Breast epithelium (tissue), 4 donors: ENCODE measurements around the gene MCRIP1. TPM values are rescaled to one million over a fixed set of nuclear protein-coding genes. Genes with fewer than 3 reads are reported as not detected.
A peak's percentile ranks its signal among the peaks of the same experiment; 100 is the strongest.

Experiments used
- DNase-seq, 2 donors: peaks; one replicate each; pipeline ENCODE4 v3.0.0-alpha.2; 2019; ENCODE audit warnings: low spot score in 2 of 2
- H3K27ac ChIP-seq, 2 donors: fragments of 200-600 bp; sonication (generic) in 1 of 2; one replicate each; pipeline ENCODE4 v1.5.1; 2016 to 2019; ENCODE audit warnings: mild to moderate bottlenecking in 1 of 2
- H3K27me3 ChIP-seq, 2 donors: fragments of 200-600 bp; sonication (generic) in 1 of 2; one replicate each; pipeline versions ENCODE4 v1.5.1 to v1.6.0; 2017 to 2019; ENCODE audit warnings: control low read depth in 1 of 2, mild to moderate bottlenecking in 1 of 2
- H3K36me3 ChIP-seq: fragments of 200-600 bp; one replicate; pipeline ENCODE4 v1.5.1; 2019
- H3K4me1 ChIP-seq, 2 donors: fragments of 200-600 bp; sonication (generic); one replicate each; pipeline ENCODE4 v1.5.1; 2016 to 2019; ENCODE audit warnings: control low read depth in 1 of 2
- H3K4me3 ChIP-seq, 3 donors: fragments of 200-600 bp; sonication (generic); 1 replicate in 2 of 3; 2 replicates in 1 of 3; pipeline ENCODE4 v1.5.1; 2016 to 2019; ENCODE audit warnings: mild to moderate bottlenecking in 3 of 3, moderate library complexity in 2 of 3
- H3K9me3 ChIP-seq, 2 donors: fragments of 200-600 bp; sonication (generic) in 1 of 2; one replicate each; pipeline ENCODE4 v1.5.1; 2016 to 2019; ENCODE audit warnings: control low read depth in 1 of 2
- POLR2A ChIP-seq: fragments of 450-650 bp; IDR thresholded peaks from one replicate; pipeline ENCODE4 v1.6.1; 2016; ENCODE audit warnings: antibody characterized with exemption, mild to moderate bottlenecking, moderate library complexity
- POLR2AphosphoS5 ChIP-seq, 3 donors: sonication (generic); formaldehyde crosslinking; IDR thresholded peaks; one replicate each; pipeline ENCODE4 v1.6.1; 2017; ENCODE audit warnings: antibody characterized with exemption in 3 of 3
- intact Hi-C: fragments of 100-400 bp; cut with DNase I; formaldehyde crosslinking; loops from one replicate; pipeline ENCODE4 v1.15.1; 2023; ENCODE audit warnings: low total_unique reads
- total RNA-seq, 3 donors: library from RNA; depleted of rRNA; stranded (reverse); fragments of >200 nt; gene quantifications; one replicate each; pipeline ENCODE4 v1.1.0, GENCODE V29; 2016
- TF ChIP-seq, protein P1 (sequence below), 3 donors: fragments of 450-650 bp; IDR thresholded peaks; one replicate each; pipeline ENCODE4 v1.5.1; 2016 to 2017; ENCODE audit warnings: antibody characterized with exemption in 3 of 3, mild to moderate bottlenecking in 3 of 3, moderate library complexity in 3 of 3

The MCRIP1 gene
- total RNA-seq, 3 donors from 2014 or later: 51.2 to 81.0 (median 67.5) TPM

GRCh38 chr17:81871387-81872230 lies 38.5 kb upstream of the MCRIP1 start:
- H3K4me1 ChIP-seq: peaks cover 0 to 18% of the 10 kb centered on the region in 2 donors
- peak overlapping the region; percentile 75 to 97 (median 79) for H3K4me3 ChIP-seq
- H3K27me3 ChIP-seq: no peaks in the 10 kb centered on the region
- TF ChIP-seq, protein P1, sequence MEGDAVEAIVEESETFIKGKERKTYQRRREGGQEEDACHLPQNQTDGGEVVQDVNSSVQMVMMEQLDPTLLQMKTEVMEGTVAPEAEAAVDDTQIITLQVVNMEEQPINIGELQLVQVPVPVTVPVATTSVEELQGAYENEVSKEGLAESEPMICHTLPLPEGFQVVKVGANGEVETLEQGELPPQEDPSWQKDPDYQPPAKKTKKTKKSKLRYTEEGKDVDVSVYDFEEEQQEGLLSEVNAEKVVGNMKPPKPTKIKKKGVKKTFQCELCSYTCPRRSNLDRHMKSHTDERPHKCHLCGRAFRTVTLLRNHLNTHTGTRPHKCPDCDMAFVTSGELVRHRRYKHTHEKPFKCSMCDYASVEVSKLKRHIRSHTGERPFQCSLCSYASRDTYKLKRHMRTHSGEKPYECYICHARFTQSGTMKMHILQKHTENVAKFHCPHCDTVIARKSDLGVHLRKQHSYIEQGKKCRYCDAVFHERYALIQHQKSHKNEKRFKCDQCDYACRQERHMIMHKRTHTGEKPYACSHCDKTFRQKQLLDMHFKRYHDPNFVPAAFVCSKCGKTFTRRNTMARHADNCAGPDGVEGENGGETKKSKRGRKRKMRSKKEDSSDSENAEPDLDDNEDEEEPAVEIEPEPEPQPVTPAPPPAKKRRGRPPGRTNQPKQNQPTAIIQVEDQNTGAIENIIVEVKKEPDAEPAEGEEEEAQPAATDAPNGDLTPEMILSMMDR (IDR thresholded peaks at IDR 0.05): peak in 2 of 3 donors; percentile 51 to 55
- TF ChIP-seq POLR2AphosphoS5 (IDR thresholded peaks at IDR 0.05) (peak; percentile 98 to 99 (median 99)), POLR2A (peak; percentile 97)
- H3K36me3 ChIP-seq: no peaks in the 10 kb centered on the region
- no peaks in the 10 kb centered on the region for H3K9me3 ChIP-seq
- peak overlapping the region; percentile 97 for H3K27ac ChIP-seq
- DNase-seq: peak; percentile 92 to 96
- intact Hi-C loops: no loop called here

DNA sequence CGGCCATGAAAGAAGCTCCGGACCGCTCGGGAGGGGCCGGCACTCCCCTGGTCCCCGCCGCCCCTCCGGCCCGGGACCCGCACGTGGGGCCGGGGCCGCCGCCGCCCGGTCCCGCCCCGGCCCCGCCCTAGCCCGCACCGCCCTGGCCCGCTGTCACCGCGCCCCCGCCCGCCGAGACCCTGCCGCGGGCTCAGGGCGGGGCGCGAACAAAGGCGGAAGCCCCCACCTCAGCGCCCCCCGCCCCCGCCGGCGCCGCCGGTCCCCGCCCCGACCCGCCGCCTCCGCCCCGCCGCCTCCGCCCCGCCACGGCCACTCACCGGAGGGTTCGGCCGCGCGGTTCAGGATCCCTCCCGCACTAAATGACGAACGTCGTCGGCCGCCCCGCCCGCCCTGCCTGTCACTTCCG lies 37.9 kb upstream of the MCRIP1 start, which contains the start of gene ARHGDIA:
Gene ARHGDIA, minus strand, starts transcription at position 357 of the 406 bp plus-strand sequence. CDS start 1,407 bp downstream, outside the sequence.
- no peaks in the 10 kb centered on the region for H3K36me3 ChIP-seq
- H3K4me1 ChIP-seq: peaks cover 0 to 24% of the 10 kb centered on the region in 2 donors
- H3K4me3 ChIP-seq: peak within 1 kb of the TSS; percentile 75 to 97 (median 79)
- peak within 1 kb of the TSS; percentile 97 for H3K27ac ChIP-seq
- H3K9me3 ChIP-seq: no peaks in the 10 kb centered on the region
- no peaks in the 10 kb centered on the region for H3K27me3 ChIP-seq
- intact Hi-C loops: no loop called here
- DNase-seq: no peak
- no peak for TF ChIP-seq POLR2A
- TF ChIP-seq, protein P1 (IDR thresholded peaks at IDR 0.05): no peak
- TF ChIP-seq POLR2AphosphoS5 (IDR thresholded peaks at IDR 0.05): no peak

- Histone ChIP-seq H3K36me3 (no peaks in the 10 kb centered on the region), H3K27me3 (no peaks in the 10 kb centered on the region), H3K4me1 (peaks cover 0 to 24% of the 10 kb centered on the region in 2 donors), H3K4me3 (peak overlapping the region; percentile 75 to 97 (median 79)), H3K9me3 (no peaks in the 10 kb centered on the region), H3K27ac (peak overlapping the region; percentile 97)
- TF ChIP-seq, protein P1 (IDR thresholded peaks at IDR 0.05): no peak
- TF ChIP-seq POLR2AphosphoS5 (IDR thresholded peaks at IDR 0.05): peak in 2 of 3 donors; percentile 14 to 24
- TF ChIP-seq POLR2A: no peak
- intact Hi-C loops: no loop called here
- no peak for DNase-seq
These were observed 37.3 kb upstream of the MCRIP1 start for GRCh38 chr17:81870131-81870980.

DNA sequence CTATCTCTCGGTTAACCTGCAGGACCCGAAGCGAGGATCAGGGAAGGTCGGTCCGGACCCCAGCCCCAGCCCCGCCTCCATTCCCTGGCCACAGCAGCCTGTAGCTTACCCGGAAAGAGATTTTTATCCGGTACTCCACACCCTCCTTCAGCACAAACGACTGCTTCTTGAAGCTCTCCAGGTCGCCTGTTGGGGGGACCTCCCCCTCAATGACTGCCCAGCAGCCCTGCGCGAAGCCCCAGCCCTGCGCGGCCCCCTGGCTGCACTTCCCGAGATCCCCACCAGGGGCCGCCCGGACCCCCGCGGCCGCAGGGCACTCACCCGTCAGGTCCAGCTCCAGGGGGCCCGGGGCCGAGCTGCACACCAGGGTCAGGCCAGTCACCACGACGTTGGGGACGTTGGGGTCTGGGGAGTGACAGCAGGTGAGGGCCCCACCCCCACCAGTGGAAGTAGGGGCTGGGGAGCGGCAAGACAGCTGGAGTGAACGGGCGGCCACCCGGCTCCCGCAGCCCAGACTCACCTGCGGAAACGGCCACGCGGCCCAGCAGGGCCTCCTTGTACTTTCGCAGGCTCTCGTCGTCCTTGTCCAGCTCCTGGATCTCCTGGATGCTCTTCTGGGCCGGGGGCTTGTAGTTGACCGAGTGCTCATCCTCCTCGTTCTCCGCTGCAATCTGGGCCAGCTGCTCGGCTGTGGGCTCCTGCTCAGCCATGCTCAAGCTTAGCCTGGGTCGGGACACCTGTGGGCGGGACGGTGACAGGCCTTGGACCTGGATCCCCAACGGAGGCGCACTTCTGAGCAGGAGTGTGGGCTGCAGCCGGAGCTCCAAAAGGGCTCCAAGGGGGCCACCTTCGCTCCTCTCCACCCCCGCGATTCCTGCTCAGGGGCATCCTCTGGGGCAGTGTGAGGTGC lies 36.4 kb upstream of the MCRIP1 start:
- intact Hi-C loops: no loop called here

More for the DNA sequence above, 36.4 kb upstream of the MCRIP1 start:
- DNase-seq: no peak
- TF ChIP-seq, protein P1 (IDR thresholded peaks at IDR 0.05): peak; percentile 73 to 93 (median 74)
- TF ChIP-seq POLR2A: no peak
- Histone ChIP-seq H3K27me3 (no peaks in the 10 kb centered on the region), H3K4me3 (peak overlapping the region; percentile 75 to 97 (median 79)), H3K36me3 (no peaks in the 10 kb centered on the region), H3K4me1 (peaks cover 0 to 24% of the 10 kb centered on the region in 2 donors), H3K9me3 (no peaks in the 10 kb centered on the region), H3K27ac (peak overlapping the region; percentile 97)
